ENCODE measurements around the gene CHCHD10. TPM values are rescaled to one million over a fixed set of nuclear protein-coding genes. Genes with fewer than 3 reads are reported as not detected.

Gene CHCHD10
- total RNA-seq, 1 experiment from 2014 or later, result 60.9 TPM

DNA sequence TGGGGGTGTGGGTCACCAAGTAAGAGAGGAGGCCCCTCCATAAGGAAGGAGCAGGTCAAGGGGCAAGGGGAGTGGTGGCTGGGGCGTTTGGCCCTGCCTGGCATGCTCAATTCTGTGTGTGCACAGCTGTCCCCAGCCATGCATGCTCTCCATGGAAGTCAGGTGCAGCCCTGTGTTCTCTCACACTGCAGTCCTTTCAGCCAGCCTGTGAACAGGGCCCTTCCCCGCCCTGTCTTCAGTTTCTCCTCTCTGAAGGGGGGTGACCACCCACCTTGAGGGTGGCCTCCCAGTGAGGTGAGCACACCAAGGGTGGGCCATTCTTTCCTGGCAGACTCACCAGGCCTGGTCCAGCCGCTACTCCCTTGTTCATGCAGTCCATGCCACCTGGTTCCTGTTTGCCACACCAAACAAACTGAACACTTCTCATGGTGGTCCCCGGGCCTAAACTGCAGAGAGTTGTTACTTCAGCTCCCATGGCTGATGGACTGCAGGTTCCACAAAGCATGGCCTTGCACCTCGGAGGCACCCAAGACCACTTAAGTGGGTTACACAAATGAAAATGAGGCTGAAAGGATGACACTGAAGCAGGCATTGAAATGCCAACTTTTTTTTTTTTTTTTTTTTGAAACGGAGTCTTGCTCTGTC, 1.7 kb upstream of the CHCHD10 start:
- Histone ChIP-seq H3K27me3 (ENCODE audit: control insufficient read depth, insufficient read depth, low read length) (peaks cover 23% of the 10 kb centered on the region), H3K4me3 (ENCODE audit: insufficient read depth, low read depth, low read length) (no peak overlapping the region), H3K36me3 (replicated peaks; ENCODE audit: control insufficient read depth, insufficient read depth, low read length) (no peaks in the 10 kb centered on the region; the same call in 1 of the 2 replicates)
- DNase-seq, result peak; percentile 29

DNA sequence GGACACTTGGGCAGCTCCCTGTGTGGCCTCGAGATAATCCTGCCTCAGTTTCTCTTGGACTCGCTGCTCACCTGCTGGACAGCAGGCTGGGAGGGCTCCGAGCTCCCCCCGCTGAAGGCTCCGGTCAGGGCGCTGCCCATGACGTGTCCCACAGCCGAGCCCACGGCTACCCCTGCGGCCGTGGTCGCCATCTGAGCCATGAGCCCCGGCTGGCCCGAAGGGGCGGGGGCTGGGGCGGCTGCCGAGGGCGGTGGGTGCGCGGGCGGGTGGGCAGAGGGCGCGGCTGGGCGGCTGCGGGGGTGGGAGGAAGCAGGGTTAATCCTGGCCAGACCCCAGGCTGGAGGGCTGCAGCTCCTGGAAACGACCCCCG, 484 bp downstream of the CHCHD10 start:
- Histone ChIP-seq H3K36me3 (replicated peaks; ENCODE audit: control insufficient read depth, insufficient read depth, low read length) (no peaks in the 10 kb centered on the region; the same call in 1 of the 2 replicates), H3K27me3 (ENCODE audit: control insufficient read depth, insufficient read depth, low read length) (peaks cover 5% of the 10 kb centered on the region), H3K4me3 (ENCODE audit: insufficient read depth, low read depth, low read length) (peak overlapping the region; percentile 83)
- peak; percentile 86 for DNase-seq

DNA sequence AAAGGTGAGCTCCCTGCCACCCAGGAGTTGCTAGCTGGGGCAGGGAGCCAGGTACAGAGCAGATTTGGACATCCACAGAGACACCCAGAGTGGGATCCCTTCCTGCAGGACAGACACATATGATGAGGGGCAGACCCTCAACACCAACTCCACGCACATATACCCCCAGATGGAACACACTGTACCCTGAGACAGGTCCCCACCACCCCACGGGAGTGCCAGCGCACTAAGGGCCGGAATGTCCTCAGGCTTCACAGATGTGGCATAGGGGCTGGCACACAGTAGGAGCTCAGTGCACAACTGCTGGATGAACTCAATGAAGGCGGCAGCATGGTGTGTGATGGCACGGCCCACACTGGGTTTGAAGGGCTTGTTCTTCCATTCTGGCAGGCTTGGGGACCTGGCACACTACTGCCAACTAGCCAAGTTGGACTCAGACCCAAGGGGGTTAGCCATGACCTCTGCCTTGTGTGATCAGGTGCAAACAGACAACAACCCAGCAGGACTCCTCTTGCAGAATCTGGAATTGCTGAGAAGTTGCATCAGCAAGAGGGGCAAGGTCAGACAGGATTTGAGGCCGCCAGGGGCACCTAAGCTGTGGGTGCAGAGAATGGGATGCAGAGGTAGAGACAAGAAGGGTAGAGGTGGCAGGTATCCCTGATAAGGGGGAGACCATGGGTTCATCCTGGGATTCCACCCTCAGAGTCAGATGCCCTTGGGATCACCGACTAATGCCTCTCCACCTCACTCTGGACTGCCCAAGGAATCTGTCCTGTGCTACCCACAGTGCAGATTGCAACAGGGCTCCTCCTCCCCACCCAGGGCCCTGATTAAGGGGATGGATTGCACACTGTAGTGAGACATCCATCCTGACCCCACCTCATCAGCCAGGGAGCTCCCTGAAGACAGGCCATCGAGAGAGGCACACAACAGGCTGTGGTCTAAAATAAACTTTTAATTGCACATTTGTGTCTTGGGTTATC, 2.6 kb downstream of the CHCHD10 start:
- Histone ChIP-seq H3K4me3 (ENCODE audit: insufficient read depth, low read depth, low read length) (no peak overlapping the region), H3K36me3 (replicated peaks; ENCODE audit: control insufficient read depth, insufficient read depth, low read length) (no peaks in the 10 kb centered on the region; the same call in 1 of the 2 replicates), H3K27me3 (ENCODE audit: control insufficient read depth, insufficient read depth, low read length) (peaks cover 4% of the 10 kb centered on the region)
- no peak for DNase-seq

DNA sequence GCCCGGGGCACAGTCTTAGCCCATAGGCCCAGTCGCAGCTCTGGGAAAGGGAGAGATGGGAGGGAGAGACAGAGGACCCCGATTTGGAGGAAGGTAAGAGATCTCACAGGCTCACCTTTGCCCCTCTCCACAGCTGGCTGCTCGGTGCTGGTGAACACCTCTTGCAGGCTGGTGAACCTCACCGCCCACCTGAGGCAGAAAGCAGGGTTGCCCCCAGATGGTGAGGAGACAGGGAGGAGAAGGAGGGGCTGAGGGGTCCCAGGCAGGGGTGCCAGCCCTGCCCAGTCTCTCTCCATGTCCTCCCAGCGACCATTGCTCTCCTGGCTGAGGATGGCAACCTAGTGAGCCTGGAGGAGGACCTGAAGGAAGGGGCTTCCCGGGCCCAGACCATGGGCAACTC, 3.8 kb downstream of the CHCHD10 start:
- no peak for DNase-seq
- Histone ChIP-seq H3K4me3 (ENCODE audit: insufficient read depth, low read depth, low read length) (no peak overlapping the region; the same call in 1 of the 2 replicates), H3K36me3 (replicated peaks; ENCODE audit: control insufficient read depth, insufficient read depth, low read length) (no peaks in the 10 kb centered on the region; the same call in 1 of the 2 replicates), H3K27me3 (ENCODE audit: control insufficient read depth, insufficient read depth, low read length) (peaks cover under 1% of the 10 kb centered on the region)

DNA sequence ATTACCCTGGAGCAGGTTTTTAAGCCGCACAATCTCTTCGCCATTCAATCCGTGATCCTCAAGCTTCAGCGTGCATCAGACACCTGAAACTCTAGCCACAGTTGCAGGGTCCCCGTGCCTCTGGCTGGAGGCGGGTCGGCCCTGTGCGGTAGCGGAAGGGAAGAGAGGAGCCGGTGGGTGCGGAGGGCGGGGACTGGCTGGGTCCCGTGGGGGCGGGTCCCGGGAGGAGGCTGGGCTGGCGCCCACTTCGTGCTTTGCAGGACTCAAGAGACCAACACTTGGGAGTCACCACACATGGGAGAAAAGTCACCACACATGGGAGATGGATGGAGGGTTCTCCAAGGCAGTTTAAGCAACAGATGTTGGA, 4.2 kb downstream of the CHCHD10 start:
- Histone ChIP-seq H3K4me3 (ENCODE audit: insufficient read depth, low read depth, low read length) (peak overlapping the region; percentile 10; the same call in 1 of the 2 replicates), H3K36me3 (replicated peaks; ENCODE audit: control insufficient read depth, insufficient read depth, low read length) (no peaks in the 10 kb centered on the region; the same call in 1 of the 2 replicates), H3K27me3 (ENCODE audit: control insufficient read depth, insufficient read depth, low read length) (no peaks in the 10 kb centered on the region)
- DNase-seq, result peak; percentile 88

DNA sequence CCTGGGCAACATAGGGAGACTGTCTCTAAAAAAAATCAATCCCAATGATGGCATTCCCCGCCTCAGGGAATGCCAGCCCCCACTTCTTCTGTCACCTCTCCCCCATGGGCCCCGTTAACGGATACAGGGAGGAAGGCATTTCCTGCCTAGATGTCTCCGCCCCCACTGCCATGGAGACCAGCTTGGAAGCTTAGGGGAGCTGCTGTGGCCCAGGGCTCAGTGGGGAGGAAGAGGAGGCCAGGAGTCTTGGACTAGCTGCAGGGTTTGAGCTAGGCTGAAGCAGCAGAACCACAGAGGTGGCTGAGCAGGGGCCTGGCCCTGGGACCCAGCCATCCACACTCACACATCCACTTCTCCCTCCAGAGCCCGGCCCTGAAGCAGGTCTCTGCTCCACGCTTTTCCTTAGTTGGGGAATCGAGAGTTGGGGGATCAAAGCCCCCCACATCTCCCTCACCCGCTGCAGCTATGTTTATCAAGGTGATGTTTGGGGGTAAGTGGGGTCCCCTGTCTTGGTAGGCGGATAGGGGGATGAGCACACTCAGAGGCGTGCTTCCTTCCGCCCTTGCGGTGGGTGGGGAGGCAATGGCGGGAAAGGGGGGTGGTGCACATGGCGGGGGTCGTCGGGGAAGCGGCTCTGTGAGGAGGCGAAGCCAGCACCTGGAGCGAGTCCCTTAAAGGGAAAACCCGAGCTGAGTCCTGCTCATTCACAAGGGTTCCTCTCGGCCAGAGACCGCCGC, 4.8 kb downstream of the CHCHD10 start, which contains the start of gene C22orf15:
Gene C22orf15 (plus strand): TSS at position 149 of the 737 bp plus-strand sequence. CDS start 317 bp downstream, at position 466.
- Histone ChIP-seq H3K4me3 (ENCODE audit: insufficient read depth, low read depth, low read length) (peak within 1 kb of the TSS; percentile 10; the same call in 1 of the 2 replicates), H3K36me3 (replicated peaks; ENCODE audit: control insufficient read depth, insufficient read depth, low read length) (no peaks in the 10 kb centered on the region; the same call in 1 of the 2 replicates), H3K27me3 (ENCODE audit: control insufficient read depth, insufficient read depth, low read length) (no peaks in the 10 kb centered on the region)
- peak; percentile 84 for DNase-seq

DNA sequence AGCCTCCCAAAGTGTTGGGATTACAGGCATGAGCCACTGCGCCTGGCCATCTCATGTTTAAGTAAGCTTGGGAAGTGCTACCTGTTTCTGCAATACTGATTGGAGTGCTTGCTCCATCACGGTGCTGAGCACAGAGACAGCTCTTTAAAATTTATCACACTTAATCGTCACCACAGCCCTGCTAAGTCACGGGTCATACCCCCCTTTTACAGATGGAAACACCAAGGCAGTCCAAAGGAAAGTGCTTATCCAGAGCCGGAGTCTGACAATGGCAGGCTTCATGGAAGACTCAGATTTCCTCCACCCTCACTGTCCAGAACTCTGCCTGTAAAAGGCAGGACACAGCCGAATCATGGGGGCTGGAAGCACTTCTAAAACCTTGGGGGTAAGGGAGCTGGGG, 7.7 kb downstream of the CHCHD10 start:
- Histone ChIP-seq H3K27me3 (ENCODE audit: control insufficient read depth, insufficient read depth, low read length) (no peaks in the 10 kb centered on the region), H3K4me3 (ENCODE audit: insufficient read depth, low read depth, low read length) (no peak overlapping the region), H3K36me3 (replicated peaks; ENCODE audit: control insufficient read depth, insufficient read depth, low read length) (no peaks in the 10 kb centered on the region)
- DNase-seq, result no peak

DNA sequence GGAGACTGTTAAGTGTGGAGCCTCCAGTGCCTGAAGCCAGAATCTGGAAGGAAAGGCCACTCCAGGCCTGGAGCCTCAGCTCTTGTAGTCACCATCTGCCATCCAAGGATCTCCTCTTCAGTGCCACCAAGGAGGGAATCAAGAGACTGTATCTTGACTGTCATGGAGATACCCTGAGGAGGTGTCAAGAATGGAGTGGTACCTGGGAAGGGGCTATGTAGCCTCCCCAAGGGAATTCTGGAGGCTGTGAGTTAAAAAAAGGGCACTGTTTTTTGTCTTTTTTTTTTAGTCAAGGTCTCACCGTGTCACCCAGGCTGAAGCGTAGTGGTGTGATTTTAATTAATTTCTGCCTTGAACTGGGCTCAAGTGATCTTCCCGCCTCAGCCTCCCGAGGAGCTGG, 8.2 kb downstream of the CHCHD10 start:
- no peak for DNase-seq
- H3K4me3 ChIP-seq (ENCODE audit: insufficient read depth, low read depth, low read length), result no peak overlapping the region
- H3K27me3 ChIP-seq (ENCODE audit: control insufficient read depth, insufficient read depth, low read length), result no peaks in the 10 kb centered on the region
- no peaks in the 10 kb centered on the region for H3K36me3 ChIP-seq (replicated peaks; ENCODE audit: control insufficient read depth, insufficient read depth, low read length)

DNA sequence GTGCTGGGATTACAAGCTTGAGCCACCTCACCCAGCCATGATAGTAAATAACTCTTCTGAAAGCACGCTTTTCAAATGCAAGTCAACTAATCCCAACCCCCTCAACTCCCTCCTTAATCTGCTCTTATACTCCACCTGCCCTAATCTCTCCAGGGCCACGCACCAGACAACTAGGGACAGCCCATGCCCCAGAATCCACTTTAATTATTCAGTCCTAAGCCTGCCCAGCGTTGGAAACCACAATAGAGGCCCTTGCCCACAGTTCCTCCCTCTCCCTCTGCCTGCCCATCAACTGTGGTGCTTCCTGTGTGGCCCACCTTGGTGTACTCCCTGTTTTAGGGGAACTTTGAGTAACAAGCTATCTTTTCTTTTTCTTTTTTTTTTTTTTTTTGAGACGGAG, 10.9 kb downstream of the CHCHD10 start:
- Histone ChIP-seq H3K4me3 (ENCODE audit: insufficient read depth, low read depth, low read length) (no peak overlapping the region), H3K36me3 (replicated peaks; ENCODE audit: control insufficient read depth, insufficient read depth, low read length) (no peaks in the 10 kb centered on the region), H3K27me3 (ENCODE audit: control insufficient read depth, insufficient read depth, low read length) (no peaks in the 10 kb centered on the region)
- DNase-seq, result no peak

DNA sequence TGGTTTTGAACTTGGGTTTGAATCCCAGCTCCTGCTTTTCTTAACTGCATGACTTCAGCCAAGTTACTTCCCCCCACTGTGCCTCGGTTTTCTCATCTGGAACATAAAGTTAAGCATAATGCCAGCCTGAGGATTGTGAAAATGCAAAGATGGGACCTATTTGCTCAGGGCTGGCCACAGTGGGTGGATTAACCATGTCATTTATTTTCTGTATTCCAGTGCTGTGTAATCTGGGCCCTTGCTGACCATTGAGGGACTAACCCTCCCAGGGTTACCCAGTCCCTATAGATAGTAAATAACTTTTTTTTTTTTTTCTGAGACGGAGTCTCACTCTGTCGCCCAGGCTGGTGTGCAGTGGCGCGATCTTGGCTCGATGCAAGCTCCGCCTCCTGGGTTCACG, 12.1 kb downstream of the CHCHD10 start:
- no peaks in the 10 kb centered on the region for H3K36me3 ChIP-seq (replicated peaks; ENCODE audit: control insufficient read depth, insufficient read depth, low read length)
- H3K27me3 ChIP-seq (ENCODE audit: control insufficient read depth, insufficient read depth, low read length), result no peaks in the 10 kb centered on the region
- no peak overlapping the region for H3K4me3 ChIP-seq (ENCODE audit: insufficient read depth, low read depth, low read length)
- no peak for DNase-seq

DNA sequence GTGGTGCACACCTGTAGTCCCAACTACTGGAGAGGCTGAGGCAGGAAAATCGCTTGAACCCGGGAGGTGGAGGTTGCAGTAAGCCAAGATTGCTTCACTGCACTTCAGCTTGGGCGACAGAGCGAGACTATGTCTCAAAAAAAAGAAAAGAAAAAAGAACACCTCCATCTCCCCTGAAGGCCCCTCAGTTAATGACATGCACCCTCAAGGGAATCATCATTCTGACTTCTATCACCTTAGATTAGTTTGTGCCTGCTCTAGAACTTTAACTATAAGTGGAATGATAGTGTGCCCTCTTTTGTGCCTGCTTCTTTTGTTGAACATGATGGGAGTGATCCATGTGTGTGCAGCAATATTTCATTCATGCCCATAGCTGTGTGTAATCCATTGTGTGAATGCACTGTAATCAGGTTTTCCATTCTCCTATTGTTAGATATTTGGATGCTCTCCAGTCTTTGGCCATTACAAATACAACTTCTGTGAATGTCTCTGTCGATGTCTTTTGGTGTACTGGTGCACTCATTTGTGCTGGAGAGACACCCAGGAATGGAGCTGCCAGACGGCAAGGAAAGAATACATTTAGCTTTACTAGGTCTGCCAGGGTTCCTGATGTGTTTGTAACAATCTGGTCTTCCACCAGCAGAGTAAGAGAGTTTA, 12.7 kb downstream of the CHCHD10 start:
- no peak for DNase-seq
- Histone ChIP-seq H3K36me3 (replicated peaks; ENCODE audit: control insufficient read depth, insufficient read depth, low read length) (no peaks in the 10 kb centered on the region), H3K4me3 (ENCODE audit: insufficient read depth, low read depth, low read length) (no peak overlapping the region), H3K27me3 (ENCODE audit: control insufficient read depth, insufficient read depth, low read length) (no peaks in the 10 kb centered on the region)

DNA sequence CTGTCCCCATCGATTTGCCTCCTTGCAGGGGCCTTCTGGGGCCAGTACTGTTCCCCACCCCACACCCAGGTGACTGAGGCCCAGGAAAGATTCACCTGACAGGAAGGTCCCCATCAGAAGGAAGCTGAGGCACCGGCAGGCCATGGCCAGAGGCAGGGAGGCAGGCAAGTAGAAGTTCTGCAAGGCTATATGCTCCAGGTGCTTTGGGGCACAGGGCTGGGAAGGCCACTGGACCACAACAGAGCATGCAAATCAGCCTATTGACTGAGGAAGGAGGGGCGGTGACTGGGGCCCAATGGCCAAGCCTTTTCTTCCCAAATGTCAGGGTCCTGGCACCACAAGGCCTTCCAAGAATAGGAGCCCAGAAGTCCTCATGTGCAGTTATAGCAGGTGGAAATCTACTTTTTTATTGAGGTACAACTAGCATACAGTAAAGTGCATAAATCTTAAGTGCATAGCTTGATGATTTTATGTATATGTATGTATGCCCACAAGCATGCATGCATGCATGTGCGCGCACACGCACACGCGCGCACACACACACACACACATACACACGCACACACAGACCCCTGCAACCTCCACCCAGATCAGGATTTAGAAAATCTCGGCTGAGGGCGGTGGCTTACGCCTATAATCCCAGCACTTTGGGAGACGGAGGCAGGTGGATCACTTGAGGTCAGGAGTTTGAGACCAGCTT, 13.4 kb downstream of the CHCHD10 start, which contains the start of gene VPREB3:
Gene VPREB3 (minus strand): TSS at position 206 of the 700 bp plus-strand sequence. CDS start 62 bp downstream, at position 144.
- H3K36me3 ChIP-seq (replicated peaks; ENCODE audit: control insufficient read depth, insufficient read depth, low read length), result no peaks in the 10 kb centered on the region
- no peaks in the 10 kb centered on the region for H3K27me3 ChIP-seq (ENCODE audit: control insufficient read depth, insufficient read depth, low read length)
- no peak within 1 kb of the TSS for H3K4me3 ChIP-seq (ENCODE audit: insufficient read depth, low read depth, low read length)
- DNase-seq, result peak; percentile 60

DNA sequence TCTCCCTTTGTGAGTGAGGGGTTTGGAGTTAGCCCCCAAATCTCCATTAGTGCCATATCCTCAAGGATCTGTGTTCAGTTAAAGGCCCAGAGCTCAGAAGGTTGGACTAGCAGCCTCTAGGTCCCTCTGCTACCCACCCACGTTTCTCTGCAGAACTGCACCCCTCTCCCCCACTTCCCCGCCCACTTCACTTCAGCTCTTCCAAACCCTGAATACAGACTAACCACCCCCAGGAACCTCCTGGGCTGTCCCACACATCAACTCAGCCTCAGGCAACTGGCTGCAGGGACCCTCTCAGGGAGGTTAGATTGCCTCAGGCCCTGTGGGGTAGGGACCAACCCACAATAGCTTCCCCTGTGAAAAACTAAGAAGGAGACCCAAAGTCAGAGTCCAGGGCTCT, 14.4 kb downstream of the CHCHD10 start:
- Histone ChIP-seq H3K4me3 (ENCODE audit: insufficient read depth, low read depth, low read length) (no peak overlapping the region), H3K27me3 (ENCODE audit: control insufficient read depth, insufficient read depth, low read length) (no peaks in the 10 kb centered on the region), H3K36me3 (replicated peaks; ENCODE audit: control insufficient read depth, insufficient read depth, low read length) (no peaks in the 10 kb centered on the region)
- DNase-seq, result no peak

Measured in H7 (cell line).